NB4 (cell line): ENCODE results near the gene OTUD5.

Experiments
- CTCF ChIP-seq: IDR thresholded peaks from one replicate; pipeline ENCODE4 v1.5.1; 2012; ENCODE audit warnings: low read depth, low read length
- MAX ChIP-seq: IDR thresholded peaks from 2 replicates; pipeline ENCODE4 v1.6.1; 2011; ENCODE audit warnings: low read depth, low read length
- POLR2A ChIP-seq: IDR thresholded peaks from 2 replicates; pipeline ENCODE4 v1.6.1; 2011; ENCODE audit warnings: mild to moderate bottlenecking; ENCODE audit not compliant: insufficient read length; ENCODE audit errors: extremely low read depth

GRCh38 chrX:48917139-48918001 lies 40.0 kb downstream of the OTUD5 start:
- TF ChIP-seq POLR2A, result no peak
- peak; percentile 72 for TF ChIP-seq CTCF
- peak; percentile 47; the same call in 1 of the 2 replicates for TF ChIP-seq MAX
